ENCODE measurements around the gene RXFP1.

GRCh38 chr4:158676076-158676475 lies 154.4 kb downstream of the RXFP1 start:
- TF ChIP-seq CTCF (IDR thresholded peaks at IDR 0.05; ENCODE audit: borderline replicate concordance, extremely low read depth, low read length, poor library complexity, severe bottlenecking) (no peak), EZH2 (IDR thresholded peaks at IDR 0.05; ENCODE audit: borderline replicate concordance, low read depth, low read length, severe bottlenecking) (no peak)

All from DND-41 (cell line).